HFF-Myc (cell line): Measurements from ENCODE around the gene PDXDC1.

Experiments used
- DNase-seq: peaks from one replicate; pipeline ENCODE4 v3.0.0-alpha.2; 2011; ENCODE audit warnings: low read depth; ENCODE audit errors: extremely low read depth
- H3K4me3 ChIP-seq: replicated peaks from 2 replicates; pipeline ENCODE4 v1.5.1; 2011; ENCODE audit warnings: low read depth, mild to moderate bottlenecking, control low read depth, low read length
- TF ChIP-seq, protein P1 (sequence below): IDR thresholded peaks from 2 replicates; pipeline ENCODE4 v1.5.1; 2012; ENCODE audit warnings: mild to moderate bottlenecking, low read depth, low read length, control low read depth; ENCODE audit errors: missing control alignments

The PDXDC1 gene

DNA sequence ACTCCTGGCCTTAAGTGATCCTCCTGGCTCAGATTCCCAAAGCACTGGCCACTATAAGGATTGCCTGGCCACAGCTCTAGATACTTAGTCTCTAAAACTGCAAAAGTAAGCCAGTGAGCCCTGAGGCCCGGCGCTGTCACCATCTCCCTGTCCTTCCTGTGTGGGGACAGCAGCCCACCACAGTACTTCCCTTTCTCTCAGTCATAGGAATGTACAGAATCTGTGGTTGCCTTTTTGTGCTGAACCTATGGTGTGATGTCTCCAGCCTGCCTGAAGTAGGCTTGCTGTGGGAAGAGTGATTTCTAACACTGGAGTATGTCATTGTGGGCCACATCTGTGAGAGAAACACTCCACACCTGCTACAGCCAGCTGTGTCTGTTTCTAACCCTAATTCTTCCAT is 56.4 kb downstream of the PDXDC1 start:
- no peak overlapping the region for H3K4me3 ChIP-seq
- DNase-seq, result no peak
- TF ChIP-seq, protein P1, sequence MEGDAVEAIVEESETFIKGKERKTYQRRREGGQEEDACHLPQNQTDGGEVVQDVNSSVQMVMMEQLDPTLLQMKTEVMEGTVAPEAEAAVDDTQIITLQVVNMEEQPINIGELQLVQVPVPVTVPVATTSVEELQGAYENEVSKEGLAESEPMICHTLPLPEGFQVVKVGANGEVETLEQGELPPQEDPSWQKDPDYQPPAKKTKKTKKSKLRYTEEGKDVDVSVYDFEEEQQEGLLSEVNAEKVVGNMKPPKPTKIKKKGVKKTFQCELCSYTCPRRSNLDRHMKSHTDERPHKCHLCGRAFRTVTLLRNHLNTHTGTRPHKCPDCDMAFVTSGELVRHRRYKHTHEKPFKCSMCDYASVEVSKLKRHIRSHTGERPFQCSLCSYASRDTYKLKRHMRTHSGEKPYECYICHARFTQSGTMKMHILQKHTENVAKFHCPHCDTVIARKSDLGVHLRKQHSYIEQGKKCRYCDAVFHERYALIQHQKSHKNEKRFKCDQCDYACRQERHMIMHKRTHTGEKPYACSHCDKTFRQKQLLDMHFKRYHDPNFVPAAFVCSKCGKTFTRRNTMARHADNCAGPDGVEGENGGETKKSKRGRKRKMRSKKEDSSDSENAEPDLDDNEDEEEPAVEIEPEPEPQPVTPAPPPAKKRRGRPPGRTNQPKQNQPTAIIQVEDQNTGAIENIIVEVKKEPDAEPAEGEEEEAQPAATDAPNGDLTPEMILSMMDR, result no peak

DNA sequence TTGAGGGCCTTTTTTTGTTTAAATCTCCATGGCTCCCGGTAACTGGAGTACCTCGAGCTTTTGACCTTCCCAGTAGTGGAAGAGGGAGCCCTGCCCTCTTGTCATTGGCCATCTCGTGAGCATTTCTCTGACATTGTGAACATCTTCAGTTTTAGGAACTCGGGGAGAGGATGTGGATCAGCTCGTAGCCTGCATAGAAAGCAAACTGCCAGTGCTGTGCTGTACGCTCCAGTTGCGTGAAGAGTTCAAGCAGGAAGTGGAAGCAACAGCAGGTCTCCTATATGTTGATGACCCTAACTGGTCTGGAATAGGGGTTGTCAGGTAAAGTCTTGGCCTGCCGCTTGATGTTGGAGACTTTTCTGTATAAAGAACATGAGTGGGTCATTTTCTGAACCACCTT is 56.8 kb downstream of the PDXDC1 start:
- TF ChIP-seq, protein P1, result no peak
- no peak overlapping the region for H3K4me3 ChIP-seq
- no peak for DNase-seq

DNA sequence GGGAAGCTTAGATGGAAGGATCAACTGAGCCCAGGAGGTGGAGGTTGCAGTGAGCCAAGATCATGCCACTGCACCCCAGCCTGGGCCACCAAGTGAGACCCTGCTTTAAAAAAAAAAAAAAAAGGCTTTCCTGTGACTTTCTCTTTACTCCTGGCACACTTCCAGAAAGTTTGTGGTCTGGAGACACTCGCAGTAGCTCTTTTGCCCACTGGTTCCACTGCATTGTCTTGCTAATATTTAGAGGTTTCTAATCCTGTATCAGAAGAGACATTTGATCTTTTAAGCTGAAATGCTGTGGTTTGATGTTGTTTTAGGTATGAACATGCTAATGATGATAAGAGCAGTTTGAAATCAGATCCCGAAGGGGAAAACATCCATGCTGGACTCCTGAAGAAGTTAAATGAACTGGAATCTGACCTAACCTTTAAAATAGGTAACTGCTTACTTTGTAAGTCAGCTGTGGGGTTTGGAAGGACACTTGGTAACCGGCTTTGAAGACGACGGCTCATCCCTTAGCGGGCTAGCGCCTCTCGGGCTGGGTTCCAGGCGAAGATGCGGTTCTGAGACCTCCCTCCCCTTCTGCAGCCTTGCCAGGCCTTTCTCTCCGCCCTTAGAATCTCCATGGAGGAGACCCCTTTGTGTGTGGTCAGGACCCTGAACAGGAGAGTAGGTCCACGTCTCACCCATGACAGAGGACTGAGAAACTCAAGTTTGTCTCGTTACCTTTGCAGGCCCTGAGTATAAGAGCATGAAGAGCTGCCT is 57.9 kb downstream of the PDXDC1 start:
- TF ChIP-seq, protein P1, result no peak
- H3K4me3 ChIP-seq, result no peak overlapping the region
- DNase-seq, result no peak

DNA sequence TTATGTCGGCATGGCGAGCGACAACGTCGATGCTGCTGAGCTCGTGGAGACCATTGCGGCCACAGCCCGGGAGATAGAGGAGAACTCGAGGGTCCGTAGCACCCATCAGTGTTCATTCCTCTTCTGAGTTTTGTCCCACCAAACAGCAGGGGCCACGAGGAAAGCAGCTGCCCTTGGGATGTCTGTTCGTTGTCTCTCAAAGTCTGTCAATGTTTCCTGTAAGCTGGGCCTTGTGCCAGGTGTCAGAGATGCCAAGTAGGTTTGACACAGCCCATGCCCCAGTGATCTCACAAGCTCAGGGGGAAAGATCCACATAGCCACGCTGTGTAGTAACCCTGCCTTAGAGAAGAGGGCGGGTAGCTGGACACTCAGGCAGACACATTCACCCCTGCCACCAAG is 58.5 kb downstream of the PDXDC1 start:
- DNase-seq, result no peak
- TF ChIP-seq, protein P1, result no peak

DNA sequence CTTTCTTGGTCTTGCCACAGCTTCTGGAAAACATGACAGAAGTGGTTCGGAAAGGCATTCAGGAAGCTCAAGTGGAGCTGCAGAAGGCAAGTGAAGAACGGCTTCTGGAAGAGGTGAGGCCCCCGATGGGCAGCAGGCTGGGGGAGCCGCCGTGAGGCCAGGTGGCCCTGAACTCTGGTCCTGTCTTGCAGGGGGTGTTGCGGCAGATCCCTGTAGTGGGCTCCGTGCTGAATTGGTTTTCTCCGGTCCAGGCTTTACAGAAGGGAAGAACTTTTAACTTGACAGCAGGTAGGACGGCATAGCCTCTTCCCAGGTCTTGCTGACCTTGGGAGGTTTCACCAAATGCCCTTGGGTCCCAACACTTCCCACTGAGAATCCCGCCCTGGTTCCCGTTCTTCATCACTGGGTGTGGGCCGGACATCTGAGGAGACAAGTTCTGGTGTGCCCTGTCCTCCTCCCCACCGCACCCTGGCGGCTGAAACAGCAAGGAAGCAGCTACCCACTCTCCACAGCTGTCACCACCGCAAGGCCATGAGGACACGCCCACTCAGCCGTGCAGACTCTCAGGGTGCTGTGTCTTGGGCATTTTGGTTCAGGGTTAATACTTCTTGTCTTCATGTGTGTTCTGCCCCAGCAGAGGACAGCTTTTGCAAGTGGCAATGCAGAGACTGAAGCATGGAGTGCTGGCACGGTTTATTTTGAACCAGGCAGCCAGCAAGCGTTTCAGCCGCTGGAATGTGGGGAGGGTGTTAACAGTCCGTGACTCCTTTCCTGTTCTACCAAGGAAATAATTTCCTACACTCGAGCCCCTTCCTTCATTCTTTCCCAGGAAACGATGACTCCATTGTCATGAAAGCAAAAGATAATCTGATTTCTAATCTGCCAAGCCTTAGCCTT is 59.7 kb downstream of the PDXDC1 start:
- no peak for DNase-seq
- TF ChIP-seq, protein P1, result no peak
- H3K4me3 ChIP-seq, result no peak overlapping the region

More for the DNA sequence above, 58.5 kb downstream of the PDXDC1 start:
- no peak overlapping the region for H3K4me3 ChIP-seq

DNA sequence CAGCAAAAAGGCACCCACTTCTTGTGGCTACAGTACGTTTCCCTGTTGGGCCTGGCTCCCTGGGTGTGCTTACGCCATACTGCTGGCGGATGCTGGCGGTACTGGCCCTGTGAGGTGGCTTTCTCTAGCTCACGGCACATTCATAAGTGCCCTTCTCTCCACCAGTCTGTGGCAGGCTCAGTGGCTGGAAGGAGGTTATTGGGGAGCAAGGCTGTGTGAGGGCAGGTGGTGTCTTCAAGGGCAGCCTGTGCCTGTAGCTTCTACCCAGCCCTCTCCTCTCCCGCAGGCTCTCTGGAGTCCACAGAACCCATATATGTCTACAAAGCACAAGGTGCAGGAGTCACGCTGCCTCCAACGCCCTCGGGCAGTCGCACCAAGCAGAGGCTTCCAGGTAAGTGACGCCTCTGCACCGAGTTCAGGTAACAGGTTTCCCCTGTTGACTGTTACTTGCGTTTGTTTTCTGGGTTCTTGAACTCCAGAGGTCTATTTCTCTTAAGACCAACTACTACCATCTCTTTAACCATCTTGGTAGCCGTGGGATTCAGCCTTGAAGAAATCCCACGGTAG is 60.4 kb downstream of the PDXDC1 start:
- no peak for DNase-seq
- H3K4me3 ChIP-seq, result no peak overlapping the region
- TF ChIP-seq, protein P1, result no peak
